CD4-positive, alpha-beta T cell treated with Interleukin-2 at 100 ng/mL for 4 hours (primary cell): ENCODE data around the gene KCNQ4.
A peak's percentile ranks its signal among the peaks of the same experiment; 100 is the strongest.

Source experiments
- DNase-seq: peaks from one replicate; pipeline ENCODE4 v3.0.0-alpha.2; 2020; ENCODE audit warnings: low spot score

Gene KCNQ4

DNA sequence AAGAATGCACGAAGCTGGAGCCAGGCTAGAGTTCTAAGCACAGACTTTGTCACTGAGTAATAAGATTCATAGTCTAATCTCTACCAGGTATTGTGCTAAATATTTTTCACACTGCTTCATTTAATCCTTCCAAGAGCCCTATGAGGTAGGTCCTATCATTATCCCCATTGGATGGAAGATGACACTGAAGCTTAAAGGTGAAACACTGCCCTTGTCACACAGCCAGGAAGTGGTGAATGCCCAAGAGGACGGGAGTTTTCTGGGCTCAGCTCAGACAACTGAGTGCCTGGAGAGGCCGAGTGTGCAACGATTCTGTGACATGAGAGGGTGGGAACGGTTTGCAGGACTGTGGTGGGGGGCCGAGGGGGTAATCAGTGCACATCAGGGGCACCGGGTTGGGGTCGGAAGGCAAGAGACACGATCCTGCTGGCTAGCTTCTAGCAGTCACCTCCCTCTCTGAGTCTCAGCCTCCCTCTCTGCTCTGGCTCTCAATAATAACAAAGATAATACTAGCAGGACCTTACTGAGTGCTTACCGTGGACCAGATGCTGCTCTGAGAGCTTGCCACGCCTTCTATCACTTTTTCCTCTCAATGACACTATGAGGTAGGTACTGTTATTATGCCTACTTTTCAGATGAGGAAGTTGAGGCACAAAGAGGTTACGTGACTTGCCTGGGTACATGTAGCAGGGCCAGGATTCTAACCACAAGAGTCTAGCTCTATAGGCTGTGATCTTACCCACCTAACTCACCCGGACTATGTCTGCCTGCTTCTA is 12.4 kb downstream of the KCNQ4 start:
- no peak for DNase-seq

- DNase-seq: no peak
These were observed 13.5 kb downstream of the KCNQ4 start for GRCh38 chr1:40796939-40797667.

DNA sequence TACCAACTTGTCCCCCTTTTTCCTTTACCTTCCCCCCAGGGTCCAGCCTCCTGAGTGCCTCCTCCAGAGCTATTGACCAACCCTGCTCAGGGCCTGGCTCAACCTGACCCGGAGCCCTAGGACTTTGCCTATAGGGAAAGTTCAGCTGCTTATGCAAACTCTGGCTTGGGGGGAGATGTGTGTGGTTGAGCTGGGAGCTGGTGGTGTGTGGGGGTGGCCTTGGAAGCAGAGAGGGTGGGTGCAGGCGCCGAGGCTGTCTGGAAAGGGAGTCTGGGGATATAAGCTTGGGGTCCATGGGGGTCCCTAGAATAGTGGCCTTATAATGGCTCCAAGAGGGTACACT is 14.1 kb downstream of the KCNQ4 start:
- no peak for DNase-seq

DNA sequence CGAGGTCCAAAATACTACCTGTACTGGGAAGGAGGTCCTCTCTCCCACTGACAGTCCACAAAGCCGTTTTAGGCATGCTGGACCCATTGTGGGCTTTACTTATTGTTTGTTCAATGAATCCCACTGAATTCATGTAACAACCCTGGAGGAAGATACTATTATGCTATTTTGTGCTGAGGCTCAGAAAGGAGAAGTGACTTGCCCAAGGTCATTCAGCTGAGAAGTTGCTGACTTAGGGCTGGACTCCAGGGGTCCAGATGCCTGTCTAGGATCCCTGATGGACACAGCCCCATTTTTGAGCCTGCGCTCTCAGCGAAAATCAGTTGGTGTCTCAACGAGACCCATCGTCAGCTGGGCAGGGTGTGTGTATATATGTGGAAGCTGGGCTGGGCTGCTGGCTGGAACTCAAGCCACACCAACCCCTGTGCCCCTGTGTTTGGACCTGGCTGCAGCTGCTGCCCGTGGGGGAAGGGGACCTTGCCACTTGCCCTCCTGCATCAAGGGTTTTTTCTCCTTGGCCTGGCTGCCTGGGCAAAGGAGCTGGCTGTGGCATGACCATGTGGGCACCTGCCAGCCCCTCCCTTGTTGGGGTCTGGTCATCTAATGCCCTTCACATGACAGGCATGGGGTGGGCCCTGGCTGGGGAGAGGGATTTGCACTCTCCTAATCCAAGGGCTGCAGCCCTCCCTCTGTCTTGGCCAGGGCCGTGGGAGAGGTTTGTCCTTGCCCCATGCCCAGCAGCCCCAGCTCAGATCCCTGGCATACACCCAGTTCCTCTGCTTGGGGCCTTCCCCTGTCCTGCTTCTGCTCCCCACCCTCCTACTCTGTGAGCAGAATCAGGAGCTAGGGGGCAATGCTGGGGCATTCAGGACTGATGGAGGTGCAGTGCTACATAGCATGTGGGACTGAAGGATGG is 15.0 kb downstream of the KCNQ4 start:
- no peak for DNase-seq

DNA sequence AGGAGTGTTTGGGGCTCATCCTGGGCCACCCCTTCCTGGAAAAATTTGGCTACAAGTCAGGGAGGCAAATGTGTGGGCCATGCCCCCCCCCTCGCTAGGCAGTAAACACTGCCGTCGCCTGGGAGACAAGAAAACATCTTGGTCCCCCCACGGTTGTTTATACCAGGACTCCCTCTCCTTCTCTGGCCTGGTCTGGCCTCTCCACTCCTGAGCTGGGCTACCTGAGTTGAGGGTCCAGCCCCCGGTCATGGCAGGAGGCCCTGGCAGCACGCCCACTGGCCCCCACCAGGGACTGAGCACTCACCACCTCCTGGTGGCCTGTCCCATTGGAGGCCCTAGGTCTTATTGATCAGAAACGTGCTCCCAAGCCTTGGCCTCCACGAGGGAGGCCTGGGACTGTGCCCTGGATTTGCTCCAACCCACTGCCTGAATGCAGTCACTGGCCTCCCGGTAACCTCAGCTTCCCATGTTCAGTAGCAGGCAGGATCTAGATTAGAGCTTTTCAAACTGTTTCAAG is 15.8 kb downstream of the KCNQ4 start:
- DNase-seq: no peak

DNA sequence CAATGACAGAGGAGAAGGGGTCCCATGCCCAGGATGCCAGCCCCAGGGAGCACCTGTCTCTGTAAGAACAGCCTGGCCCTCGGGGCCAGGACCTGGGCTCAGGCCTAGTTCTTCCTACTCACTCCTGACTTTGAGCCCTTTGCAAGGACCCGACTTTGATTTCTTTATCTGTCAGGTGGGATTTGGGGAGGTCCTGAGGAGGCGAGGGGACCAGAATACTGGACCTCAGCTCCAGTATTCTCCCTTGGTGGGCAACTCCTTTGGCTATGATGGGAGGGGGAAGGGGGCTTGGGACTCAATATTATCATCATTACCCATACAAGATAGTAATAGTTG is 18.1 kb downstream of the KCNQ4 start:
- DNase-seq: no peak

- peak; percentile 79 for DNase-seq
These were observed 18.6 kb downstream of the KCNQ4 start for GRCh38 chr1:40802078-40802741.

DNA sequence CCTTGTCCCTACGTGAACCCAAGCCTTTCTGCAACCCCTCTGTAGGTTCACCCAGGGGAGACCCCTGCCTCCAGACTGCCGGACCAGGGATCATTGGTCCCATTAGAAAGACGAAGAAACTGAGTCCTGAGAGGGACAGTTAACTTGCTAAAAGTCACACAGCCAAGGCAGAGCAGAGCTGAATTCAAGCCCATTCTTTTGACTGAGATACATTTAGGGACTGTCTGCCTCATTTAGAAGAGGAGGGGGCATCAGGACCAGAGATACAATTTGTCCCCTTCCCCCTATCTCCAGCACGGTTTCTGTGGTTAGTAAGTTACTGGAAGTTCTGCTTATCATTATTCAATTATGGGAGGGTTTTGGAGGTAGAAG is 19.1 kb downstream of the KCNQ4 start:
- DNase-seq: no peak

GRCh38 chr1:40803447-40803846 is 19.9 kb downstream of the KCNQ4 start:
- DNase-seq: no peak

GRCh38 chr1:40803902-40804301 is 20.3 kb downstream of the KCNQ4 start:
- DNase-seq: no peak

DNA sequence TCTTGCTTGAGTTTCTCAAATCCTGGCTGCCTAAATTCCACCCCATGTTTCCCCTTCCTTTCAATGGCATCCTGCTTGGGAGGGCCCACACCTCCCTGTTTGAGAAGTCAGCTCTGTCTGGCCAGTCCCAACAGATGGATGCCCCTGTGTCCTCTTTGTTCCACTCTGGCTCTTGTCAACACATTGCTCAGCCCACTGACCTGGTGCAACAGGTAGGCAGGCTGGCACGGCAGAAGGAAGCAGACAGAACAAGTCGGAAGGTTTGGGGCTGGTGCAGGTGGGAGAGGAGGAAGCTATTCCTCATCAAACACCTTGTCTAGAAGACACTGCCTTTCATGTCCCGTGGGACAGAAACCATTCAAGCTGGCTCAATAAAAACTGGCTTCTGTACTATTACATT is 22.7 kb downstream of the KCNQ4 start:
- DNase-seq: no peak

GRCh38 chr1:40806731-40807695 is 23.4 kb downstream of the KCNQ4 start:
- DNase-seq: no peak

GRCh38 chr1:40808002-40808401 is 24.4 kb downstream of the KCNQ4 start:
- no peak for DNase-seq

DNA sequence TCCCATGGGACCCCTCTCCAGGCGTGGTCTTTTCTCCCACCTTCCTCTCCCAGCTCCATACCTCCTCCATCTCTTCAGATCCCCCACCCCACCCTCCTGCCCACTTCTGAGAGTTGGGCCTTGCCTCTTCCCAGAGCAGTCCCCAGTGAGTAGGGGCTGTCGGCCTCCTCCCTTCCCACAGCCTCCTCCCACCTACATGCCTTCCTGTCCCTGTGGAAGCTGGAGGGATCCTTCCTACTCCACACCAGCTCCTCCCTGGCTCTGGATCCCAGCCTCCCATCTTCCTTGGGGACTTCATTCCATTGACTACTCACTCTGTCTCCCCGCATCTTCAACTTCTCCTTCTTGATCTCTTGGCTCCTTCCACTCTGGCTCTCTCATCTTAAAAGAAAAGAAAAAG is 24.9 kb downstream of the KCNQ4 start:
- no peak for DNase-seq

DNA sequence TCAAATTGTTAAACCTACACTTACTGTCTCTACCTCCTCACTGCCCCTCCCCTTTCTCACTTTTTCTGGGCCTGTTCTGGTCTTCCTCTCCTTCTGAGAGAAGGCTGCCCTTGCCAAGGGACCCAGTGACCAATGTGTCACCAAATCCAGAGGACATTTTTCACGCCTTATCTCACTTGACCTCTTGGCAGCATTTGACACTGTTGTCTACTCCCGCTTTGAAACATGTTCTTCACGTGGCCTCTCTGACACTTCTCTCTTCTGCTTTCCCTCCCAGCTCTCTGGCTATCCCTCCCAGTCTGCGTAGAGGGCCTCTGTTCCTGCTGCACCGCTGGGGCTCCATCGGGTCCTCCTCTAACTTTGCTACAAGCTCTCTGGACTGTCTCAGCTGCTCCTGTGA is 25.3 kb downstream of the KCNQ4 start:
- DNase-seq: no peak

GRCh38 chr1:40810927-40811326 is 27.3 kb downstream of the KCNQ4 start:
- no peak for DNase-seq

- DNase-seq: no peak
These were observed 31.8 kb downstream of the KCNQ4 start for GRCh38 chr1:40815420-40815819.

DNA sequence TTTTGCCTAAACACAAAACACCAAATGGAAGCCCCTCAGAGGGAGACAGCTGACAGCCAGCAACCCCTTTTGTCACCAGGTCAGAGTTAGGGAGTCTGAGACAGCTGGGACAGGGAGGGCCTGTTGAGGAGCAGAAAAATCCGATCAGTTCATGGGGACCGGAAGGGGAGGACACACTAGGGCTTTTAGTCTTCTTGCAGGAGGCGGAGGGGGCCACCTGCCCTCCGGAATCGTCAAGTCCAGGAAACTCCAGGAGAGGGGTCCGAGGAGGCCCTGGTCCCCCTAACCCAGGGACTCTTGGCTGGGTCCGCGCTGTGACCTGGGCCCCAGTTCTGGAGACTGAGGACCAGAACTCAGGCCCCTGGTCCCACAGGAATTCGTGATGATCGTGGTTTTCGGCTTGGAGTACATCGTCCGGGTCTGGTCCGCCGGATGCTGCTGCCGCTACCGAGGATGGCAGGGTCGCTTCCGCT is 34.2 kb downstream of the KCNQ4 start:
- DNase-seq: no peak

DNA sequence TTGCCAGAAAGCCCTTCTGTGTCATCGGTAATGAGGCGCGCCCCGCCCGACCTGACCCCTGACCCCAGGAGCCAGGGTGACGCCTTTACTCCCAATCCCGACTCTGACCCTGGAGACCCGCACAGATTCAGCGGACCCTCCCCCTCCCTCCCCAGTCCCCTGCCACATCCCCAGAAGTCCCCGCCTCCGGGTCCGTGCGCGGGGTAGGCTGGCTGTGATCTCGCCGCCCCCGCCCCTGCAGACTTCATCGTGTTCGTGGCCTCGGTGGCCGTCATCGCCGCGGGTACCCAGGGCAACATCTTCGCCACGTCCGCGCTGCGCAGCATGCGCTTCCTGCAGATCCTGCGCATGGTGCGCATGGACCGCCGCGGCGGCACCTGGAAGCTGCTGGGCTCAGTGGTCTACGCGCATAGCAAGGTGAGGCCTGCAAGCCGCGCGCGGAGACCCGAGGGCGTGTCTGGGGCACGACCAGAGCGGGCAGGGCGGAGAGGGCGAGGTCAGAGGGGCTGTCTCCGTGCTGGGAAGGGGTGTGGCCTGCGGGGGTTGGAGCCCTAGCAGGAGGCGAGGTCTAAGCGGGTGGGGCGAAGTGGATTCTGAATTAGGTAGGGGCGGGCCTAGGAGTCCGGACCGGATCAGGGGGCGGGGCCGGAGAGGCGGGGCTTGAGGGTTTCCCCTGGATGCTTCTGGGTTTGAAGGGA is 34.8 kb downstream of the KCNQ4 start:
- DNase-seq: peak; percentile 85

GRCh38 chr1:40819101-40819500 is 35.5 kb downstream of the KCNQ4 start:
- DNase-seq: no peak
